Mammary epithelial cell (primary cell): ENCODE results near the gene MZT2B.
"Not testable (repeated sequence)": the region's sequence is repeated elsewhere in the genome, so short reads cannot be mapped to it uniquely, and the experiment has no call there.

Source experiments
- EZH2 ChIP-seq: IDR thresholded peaks from 2 replicates; pipeline ENCODE4 v1.6.1; 2012; ENCODE audit warnings: low read length, inconsistent platforms, borderline replicate concordance
- TF ChIP-seq, protein P1 (sequence below), 2 donors: IDR thresholded peaks in 1 of 2; conservative IDR thresholded peaks in 1 of 2; 2 replicates each; pipeline ENCODE4 v1.5.1; 2011 to 2012; ENCODE audit warnings: inconsistent platforms in 2 of 2, low read length in 2 of 2, mild to moderate bottlenecking in 2 of 2, control low read depth in 1 of 2, low read depth in 1 of 2; ENCODE audit not compliant: insufficient read depth in 1 of 2; ENCODE audit errors: extremely low read depth in 1 of 2

DNA sequence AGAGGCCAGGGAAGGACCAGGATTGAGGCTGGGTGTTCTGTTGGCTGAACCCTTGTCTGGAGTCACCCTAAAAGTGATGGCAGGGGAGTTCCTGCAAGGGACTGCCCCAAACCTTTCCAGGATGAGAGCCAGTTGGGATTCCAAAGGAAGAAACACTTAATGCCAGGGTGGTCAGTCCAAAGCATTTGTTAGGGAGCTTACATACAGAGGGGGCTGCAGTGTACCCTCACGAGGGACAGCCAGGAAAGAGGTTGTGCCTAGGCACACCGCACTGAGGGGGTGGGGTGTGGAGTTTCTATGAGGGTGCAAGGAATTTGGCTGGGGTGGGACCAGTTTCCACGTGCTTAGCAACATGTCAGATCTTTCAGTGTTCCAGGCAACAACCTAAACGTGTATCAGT is 6.9 kb downstream of the MZT2B start:
- TF ChIP-seq, protein P1, sequence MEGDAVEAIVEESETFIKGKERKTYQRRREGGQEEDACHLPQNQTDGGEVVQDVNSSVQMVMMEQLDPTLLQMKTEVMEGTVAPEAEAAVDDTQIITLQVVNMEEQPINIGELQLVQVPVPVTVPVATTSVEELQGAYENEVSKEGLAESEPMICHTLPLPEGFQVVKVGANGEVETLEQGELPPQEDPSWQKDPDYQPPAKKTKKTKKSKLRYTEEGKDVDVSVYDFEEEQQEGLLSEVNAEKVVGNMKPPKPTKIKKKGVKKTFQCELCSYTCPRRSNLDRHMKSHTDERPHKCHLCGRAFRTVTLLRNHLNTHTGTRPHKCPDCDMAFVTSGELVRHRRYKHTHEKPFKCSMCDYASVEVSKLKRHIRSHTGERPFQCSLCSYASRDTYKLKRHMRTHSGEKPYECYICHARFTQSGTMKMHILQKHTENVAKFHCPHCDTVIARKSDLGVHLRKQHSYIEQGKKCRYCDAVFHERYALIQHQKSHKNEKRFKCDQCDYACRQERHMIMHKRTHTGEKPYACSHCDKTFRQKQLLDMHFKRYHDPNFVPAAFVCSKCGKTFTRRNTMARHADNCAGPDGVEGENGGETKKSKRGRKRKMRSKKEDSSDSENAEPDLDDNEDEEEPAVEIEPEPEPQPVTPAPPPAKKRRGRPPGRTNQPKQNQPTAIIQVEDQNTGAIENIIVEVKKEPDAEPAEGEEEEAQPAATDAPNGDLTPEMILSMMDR (conservative IDR thresholded peaks at IDR 0.05 in 1 of 2, IDR thresholded peaks at IDR 0.05 in 1 of 2; ENCODE audit: extremely low read depth in 1 of 2, insufficient read depth in 1 of 2, low read depth in 1 of 2, low read length in 2 of 2) = not testable (repeated sequence)
- TF ChIP-seq EZH2 = not testable (repeated sequence)
